OCI-LY7 (cell line): ENCODE measurements around the gene SNX14.

Source experiments
- EZH2phosphoT487 ChIP-seq: fragments of 200-600 bp; sonication (generic); IDR thresholded peaks from 2 replicates; pipeline ENCODE4 v1.6.1; 2018; ENCODE audit warnings: low read depth, borderline replicate concordance, mild to moderate bottlenecking, mixed run types, antibody characterized with exemption, low read length, moderate library complexity, mixed read lengths
- TF ChIP-seq, protein P1 (sequence below): fragments of 200-600 bp; sonication (generic); conservative IDR thresholded peaks from 2 replicates; pipeline ENCODE4 v1.5.1; 2014; ENCODE audit warnings: mild to moderate bottlenecking, antibody characterized with exemption, low read length, moderate library complexity, mixed read lengths

DNA sequence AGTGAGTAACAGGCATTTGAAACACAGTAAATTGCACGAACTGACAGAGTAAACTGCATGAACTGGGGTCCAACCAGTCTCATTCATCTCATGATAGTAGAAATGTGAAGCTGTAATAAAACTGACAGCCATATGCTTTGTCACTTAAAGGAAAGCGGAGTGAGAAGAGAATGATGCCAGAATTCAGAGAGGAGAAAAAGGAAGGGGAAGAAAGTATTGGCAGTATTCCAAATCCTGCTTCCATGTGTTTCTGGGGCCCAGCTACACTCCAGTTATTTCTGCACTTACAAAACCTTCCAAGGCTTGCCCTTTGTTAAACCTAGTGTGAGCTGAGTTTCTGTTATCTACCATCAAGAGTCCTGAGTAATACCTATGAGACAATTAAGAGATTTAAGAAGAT, 17.2 kb downstream of the SNX14 start:
- TF ChIP-seq, protein P1, sequence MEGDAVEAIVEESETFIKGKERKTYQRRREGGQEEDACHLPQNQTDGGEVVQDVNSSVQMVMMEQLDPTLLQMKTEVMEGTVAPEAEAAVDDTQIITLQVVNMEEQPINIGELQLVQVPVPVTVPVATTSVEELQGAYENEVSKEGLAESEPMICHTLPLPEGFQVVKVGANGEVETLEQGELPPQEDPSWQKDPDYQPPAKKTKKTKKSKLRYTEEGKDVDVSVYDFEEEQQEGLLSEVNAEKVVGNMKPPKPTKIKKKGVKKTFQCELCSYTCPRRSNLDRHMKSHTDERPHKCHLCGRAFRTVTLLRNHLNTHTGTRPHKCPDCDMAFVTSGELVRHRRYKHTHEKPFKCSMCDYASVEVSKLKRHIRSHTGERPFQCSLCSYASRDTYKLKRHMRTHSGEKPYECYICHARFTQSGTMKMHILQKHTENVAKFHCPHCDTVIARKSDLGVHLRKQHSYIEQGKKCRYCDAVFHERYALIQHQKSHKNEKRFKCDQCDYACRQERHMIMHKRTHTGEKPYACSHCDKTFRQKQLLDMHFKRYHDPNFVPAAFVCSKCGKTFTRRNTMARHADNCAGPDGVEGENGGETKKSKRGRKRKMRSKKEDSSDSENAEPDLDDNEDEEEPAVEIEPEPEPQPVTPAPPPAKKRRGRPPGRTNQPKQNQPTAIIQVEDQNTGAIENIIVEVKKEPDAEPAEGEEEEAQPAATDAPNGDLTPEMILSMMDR = no peak
- TF ChIP-seq EZH2phosphoT487 = no peak
